HCT116 (cell line): ENCODE results near the gene MED27.

Source experiments
- CTCF ChIP-seq, 3 experiments: fragments of 200-600 bp in 1 of 3; sonication (generic) in 1 of 3; IDR thresholded peaks in 2 of 3; conservative IDR thresholded peaks in 1 of 3; 2 replicates each; pipeline ENCODE4 v1.5.1; 2012 to 2017; ENCODE audit warnings: low read depth in 2 of 3, low read length in 2 of 3, antibody characterized with exemption in 1 of 3, borderline replicate concordance in 1 of 3, control low read depth in 1 of 3, mild to moderate bottlenecking in 1 of 3, mixed read lengths in 1 of 3, mixed run types in 1 of 3, moderate library complexity in 1 of 3; ENCODE audit not compliant: insufficient read depth in 1 of 3
- EGR1 ChIP-seq: IDR thresholded peaks from 2 replicates; pipeline ENCODE4 v1.6.1; 2012; ENCODE audit warnings: low read depth
- EZH2 ChIP-seq: fragments of 200-600 bp; sonication (generic); IDR thresholded peaks from 2 replicates; pipeline ENCODE4 v1.6.1; 2017; ENCODE audit warnings: antibody characterized with exemption, mixed run types
- EZH2phosphoT487 ChIP-seq: fragments of 200-600 bp; IDR thresholded peaks from 2 replicates; pipeline ENCODE4 v1.6.1; 2018; ENCODE audit warnings: antibody characterized with exemption, borderline replicate concordance
- MAX ChIP-seq: IDR thresholded peaks from 2 replicates; pipeline ENCODE4 v1.6.1; 2012
- POLR2A ChIP-seq: IDR thresholded peaks from 2 replicates; pipeline ENCODE4 v1.7.0; 2011; ENCODE audit warnings: borderline replicate concordance; ENCODE audit not compliant: insufficient read depth, insufficient read length; ENCODE audit errors: extremely low read depth
- POLR2AphosphoS5 ChIP-seq: IDR thresholded peaks from 2 replicates; pipeline ENCODE4 v1.6.1; 2011; ENCODE audit warnings: mild to moderate bottlenecking, low read depth, low read length, moderate library complexity
- REST ChIP-seq: IDR thresholded peaks from 2 replicates; pipeline ENCODE4 v1.6.1; 2012; ENCODE audit warnings: low read depth
- SIN3A ChIP-seq: IDR thresholded peaks from 2 replicates; pipeline ENCODE4 v1.6.1; 2012; ENCODE audit warnings: low read depth
- SP1 ChIP-seq: IDR thresholded peaks from 2 replicates; pipeline ENCODE4 v1.6.1; 2012; ENCODE audit warnings: low read depth
- SRF ChIP-seq: IDR thresholded peaks from 2 replicates; pipeline ENCODE4 v1.6.1; 2012; ENCODE audit warnings: low read depth
- ZNF274 ChIP-seq: fragments of 200-500 bp; sonication (Bioruptor generic); IDR thresholded peaks from 2 replicates; pipeline ENCODE4 v1.6.1; 2014; ENCODE audit warnings: mild to moderate bottlenecking, low read depth, low read length, inconsistent platforms
- TF ChIP-seq, protein P1 (sequence below): IDR thresholded peaks from 2 replicates; pipeline ENCODE4 v1.6.1; 2011; ENCODE audit warnings: mild to moderate bottlenecking, low read length, moderate library complexity; ENCODE audit not compliant: insufficient replicate concordance; ENCODE audit errors: extremely low read depth

DNA sequence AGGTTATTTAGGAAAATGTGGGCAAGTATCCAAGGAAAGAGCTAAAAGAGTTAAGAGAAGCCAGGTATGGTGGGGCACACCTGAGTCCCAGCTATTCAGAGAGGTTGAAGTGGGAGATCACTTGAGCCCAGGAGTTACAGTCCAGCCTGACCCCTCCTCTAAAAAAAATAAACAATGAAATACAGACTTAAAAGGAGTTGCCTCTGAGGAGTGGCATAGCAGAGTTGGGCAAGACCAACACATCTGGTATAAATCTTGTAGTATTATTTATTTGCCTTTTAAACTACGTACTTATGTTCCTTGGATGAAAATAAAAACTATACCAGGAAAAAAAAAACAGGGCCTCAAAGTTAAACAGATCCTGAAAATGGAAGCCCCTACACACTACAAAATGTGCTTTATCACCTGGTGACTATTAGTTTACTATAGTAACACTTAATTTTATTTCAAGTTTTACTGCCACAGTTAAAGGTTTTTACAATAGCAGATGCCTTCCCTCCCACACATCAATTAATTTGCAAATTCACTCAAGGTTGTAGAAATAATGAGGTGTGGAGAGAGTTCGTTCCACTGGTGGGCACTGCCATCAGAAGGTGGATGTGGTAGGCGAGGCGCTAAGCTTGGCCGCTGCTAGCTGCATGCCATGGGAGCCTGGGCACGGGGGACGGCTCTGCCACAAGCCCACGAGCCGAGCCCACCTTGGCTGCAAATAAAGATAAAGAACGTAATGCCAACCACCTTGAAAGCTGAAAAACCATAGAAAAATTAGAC lies 48.0 kb downstream of the MED27 start:
- no peak for TF ChIP-seq CTCF (IDR thresholded peaks at IDR 0.05 in 2 of 3, conservative IDR thresholded peaks at IDR 0.05 in 1 of 3; ENCODE audit: borderline replicate concordance in 1 of 3, insufficient read depth in 1 of 3, low read depth in 2 of 3, low read length in 2 of 3)
- no peak for TF ChIP-seq ZNF274
- no peak for TF ChIP-seq SRF
- TF ChIP-seq EZH2: no peak
- TF ChIP-seq EGR1: no peak
- TF ChIP-seq MAX: no peak
- TF ChIP-seq POLR2A: no peak
- TF ChIP-seq SIN3A: no peak
- TF ChIP-seq POLR2AphosphoS5: no peak
- TF ChIP-seq, protein P1, sequence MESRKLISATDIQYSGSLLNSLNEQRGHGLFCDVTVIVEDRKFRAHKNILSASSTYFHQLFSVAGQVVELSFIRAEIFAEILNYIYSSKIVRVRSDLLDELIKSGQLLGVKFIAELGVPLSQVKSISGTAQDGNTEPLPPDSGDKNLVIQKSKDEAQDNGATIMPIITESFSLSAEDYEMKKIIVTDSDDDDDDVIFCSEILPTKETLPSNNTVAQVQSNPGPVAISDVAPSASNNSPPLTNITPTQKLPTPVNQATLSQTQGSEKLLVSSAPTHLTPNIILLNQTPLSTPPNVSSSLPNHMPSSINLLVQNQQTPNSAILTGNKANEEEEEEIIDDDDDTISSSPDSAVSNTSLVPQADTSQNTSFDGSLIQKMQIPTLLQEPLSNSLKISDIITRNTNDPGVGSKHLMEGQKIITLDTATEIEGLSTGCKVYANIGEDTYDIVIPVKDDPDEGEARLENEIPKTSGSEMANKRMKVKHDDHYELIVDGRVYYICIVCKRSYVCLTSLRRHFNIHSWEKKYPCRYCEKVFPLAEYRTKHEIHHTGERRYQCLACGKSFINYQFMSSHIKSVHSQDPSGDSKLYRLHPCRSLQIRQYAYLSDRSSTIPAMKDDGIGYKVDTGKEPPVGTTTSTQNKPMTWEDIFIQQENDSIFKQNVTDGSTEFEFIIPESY: no peak
- no peak for TF ChIP-seq REST
- TF ChIP-seq EZH2phosphoT487: no peak
- TF ChIP-seq SP1: no peak
